IMR-90 (cell line): ENCODE results near the gene TXNDC8. TPM values are rescaled to one million over a fixed set of nuclear protein-coding genes. Genes with fewer than 3 reads are reported as not detected.

Source experiments
- ATAC-seq: fragments of 200-7000 bp; cut with Tn5 transposase; 2 replicates; pipeline ENCODE4 v1.9.1; 2020; ENCODE audit warnings: low read depth, mild to moderate bottlenecking, moderate library complexity
- BruUV-seq: library from RNA; stranded (reverse); fragments of 400-500 nt; replicated peaks from 2 replicates; lab custom pipeline; 2021; lab: Mats Ljungman, UMichigan
- CTCF ChIA-PET: fragments of 300-600 bp; formaldehyde crosslinking; extraction: SDS; loops from one replicate; lab custom pipeline; 2021; ENCODE audit warnings: antibody characterized with exemption; lab: Yijun Ruan, JAX
- POLR2A ChIA-PET: fragments of 300-600 bp; sonication (Branson Sonifier 250); formaldehyde crosslinking; loops from one replicate; lab custom pipeline; 2022; ENCODE audit warnings: antibody characterized with exemption; ENCODE audit not compliant: unreplicated experiment; lab: Charles Lee
- DNase-seq: peaks from one replicate; pipeline ENCODE4 v3.0.0; 2013
- H2AFZ ChIP-seq: replicated peaks from 2 replicates; pipeline ENCODE3; 2013; ENCODE audit warnings: low read length, mild to moderate bottlenecking; ENCODE audit not compliant: poor library complexity
- H2AK5ac ChIP-seq: 2 replicates; pipeline ENCODE4 v1.6.1; 2013; ENCODE audit warnings: low read depth, low read length, inconsistent platforms
- H2AK9ac ChIP-seq: replicated peaks from 2 replicates; pipeline ENCODE3; 2013; ENCODE audit warnings: mild to moderate bottlenecking, low read depth, low read length, moderate library complexity; ENCODE audit not compliant: poor library complexity
- H2BK120ac ChIP-seq: 2 replicates; pipeline ENCODE4 v1.6.1; 2013; ENCODE audit warnings: low read depth, low read length, inconsistent platforms
- H2BK15ac ChIP-seq: 3 replicates; pipeline ENCODE4 v1.6.1; 2013; ENCODE audit warnings: low read depth, low read length, inconsistent platforms
- H2BK20ac ChIP-seq: 2 replicates; pipeline ENCODE4 v1.6.1; 2013; ENCODE audit warnings: low read depth, mild to moderate bottlenecking, inconsistent platforms, low read length, moderate library complexity
- H2BK5ac ChIP-seq: 2 replicates; pipeline ENCODE4 v1.6.1; 2013; ENCODE audit warnings: mild to moderate bottlenecking, low read depth, low read length, inconsistent platforms; ENCODE audit not compliant: poor library complexity, severe bottlenecking
- H3K14ac ChIP-seq: replicated peaks from 2 replicates; pipeline ENCODE4 v1.6.1; 2013; ENCODE audit warnings: low read depth, low read length, inconsistent platforms
- H3K18ac ChIP-seq: 2 replicates; pipeline ENCODE4 v1.6.1; 2013; ENCODE audit warnings: low read depth, low read length, control low read depth
- H3K23ac ChIP-seq: 2 replicates; pipeline ENCODE4 v1.6.1; 2013; ENCODE audit warnings: low read depth, low read length, inconsistent platforms
- H3K27ac ChIP-seq: 2 replicates; pipeline ENCODE4 v1.5.1; 2013; ENCODE audit warnings: mild to moderate bottlenecking, control low read depth, low read length; ENCODE audit not compliant: insufficient read depth
- H3K27me3 ChIP-seq: 2 replicates; pipeline ENCODE4 v1.6.1; 2013; ENCODE audit warnings: low read length; ENCODE audit not compliant: control insufficient read depth, insufficient read depth
- H3K36me3 ChIP-seq: 2 replicates; pipeline ENCODE4 v1.6.1; 2013; ENCODE audit warnings: low read length, mixed read lengths; ENCODE audit not compliant: control insufficient read depth, insufficient read depth
- H3K4ac ChIP-seq: 2 replicates; pipeline ENCODE4 v1.6.1; 2013; ENCODE audit warnings: low read depth, low read length, inconsistent platforms
- H3K4me1 ChIP-seq: 2 replicates; pipeline ENCODE4 v1.6.1; 2013; ENCODE audit warnings: low read length, mixed read lengths; ENCODE audit not compliant: control insufficient read depth, insufficient read depth
- H3K4me2 ChIP-seq: 2 replicates; pipeline ENCODE4 v1.6.1; 2013; ENCODE audit warnings: low read depth, mild to moderate bottlenecking, control low read depth, low read length, moderate library complexity
- H3K4me3 ChIP-seq: 2 replicates; pipeline ENCODE4 v1.5.1; 2013; ENCODE audit warnings: low read depth, mild to moderate bottlenecking, control low read depth, low read length, moderate library complexity; ENCODE audit not compliant: insufficient read depth
- H3K56ac ChIP-seq: 2 replicates; pipeline ENCODE4 v1.6.1; 2013; ENCODE audit warnings: low read length, inconsistent platforms; ENCODE audit not compliant: insufficient read depth; ENCODE audit errors: extremely low read depth
- H3K79me1 ChIP-seq, 2 experiments: 2 replicates each; pipeline ENCODE4 v1.6.1; 2013; ENCODE audit warnings: low read length in 2 of 2, inconsistent platforms in 1 of 2, low read depth in 1 of 2
- H3K9ac ChIP-seq: 2 replicates; pipeline ENCODE4 v1.6.1; 2013; ENCODE audit warnings: low read depth, low read length, control low read depth
- H3K9me1 ChIP-seq: 2 replicates; pipeline ENCODE4 v1.6.1; 2013; ENCODE audit warnings: low read length, inconsistent platforms; ENCODE audit not compliant: insufficient read depth
- H3K9me3 ChIP-seq: 2 replicates; pipeline ENCODE4 v1.6.1; 2013; ENCODE audit warnings: low read length; ENCODE audit not compliant: control insufficient read depth, insufficient read depth
- H4K20me1 ChIP-seq: 2 replicates; pipeline ENCODE4 v1.6.1; 2013; ENCODE audit warnings: low read length, inconsistent platforms; ENCODE audit not compliant: insufficient read depth
- H4K5ac ChIP-seq: 2 replicates; pipeline ENCODE4 v1.6.1; 2013; ENCODE audit warnings: mild to moderate bottlenecking, low read depth, low read length, control low read depth
- H4K8ac ChIP-seq, 2 experiments: 2 replicates each; pipeline ENCODE4 v1.6.1; 2013; ENCODE audit warnings: low read depth in 2 of 2, low read length in 2 of 2, control low read depth in 1 of 2, inconsistent platforms in 1 of 2
- H4K91ac ChIP-seq: 2 replicates; pipeline ENCODE4 v1.6.1; 2013; ENCODE audit warnings: low read depth, low read length, inconsistent platforms; ENCODE audit not compliant: insufficient read depth
- CHD1 ChIP-seq: IDR thresholded peaks from 2 replicates; pipeline ENCODE4 v1.6.1; 2012; ENCODE audit warnings: low read depth, low read length, improper control_type of control experiment
- FOS ChIP-seq: fragments of 150-350 bp; IDR thresholded peaks from 2 replicates; pipeline ENCODE4 v1.6.1; 2016; ENCODE audit warnings: low read depth, low read length
- MAFK ChIP-seq: IDR thresholded peaks from 2 replicates; pipeline ENCODE4 v1.6.1; 2012; ENCODE audit warnings: low read depth, low read length, improper control_type of control experiment
- MXI1 ChIP-seq: IDR thresholded peaks from 2 replicates; pipeline ENCODE4 v1.6.1; 2012; ENCODE audit warnings: low read depth, mild to moderate bottlenecking, low read length, moderate library complexity, borderline replicate concordance
- RAD21 ChIP-seq: IDR thresholded peaks from 2 replicates; pipeline ENCODE4 v1.6.1; 2012; ENCODE audit warnings: low read length, improper control_type of control experiment
- RCOR1 ChIP-seq: IDR thresholded peaks from 2 replicates; pipeline ENCODE4 v1.6.1; 2012; ENCODE audit warnings: mild to moderate bottlenecking, low read length, improper control_type of control experiment; ENCODE audit not compliant: insufficient replicate concordance
- RFX5 ChIP-seq: IDR thresholded peaks from 2 replicates; pipeline ENCODE4 v1.8.0; 2012; ENCODE audit warnings: low read depth, mild to moderate bottlenecking, low read length, moderate library complexity
- USF2 ChIP-seq: fragments of 150-350 bp; IDR thresholded peaks from 2 replicates; pipeline ENCODE4 v1.6.1; 2017; ENCODE audit warnings: mild to moderate bottlenecking, antibody characterized with exemption, low read length, low read depth
- WGBS, 2 experiments: methylation state at CpG; one replicate each; pipeline versions ENCODE4 v1.1.5 to v1.1.7; 2013; ENCODE audit warnings: missing lambda C conversion rate in 2 of 2; ENCODE audit not compliant: insufficient read length in 1 of 2; ENCODE audit errors: extremely low coverage in 2 of 2; 5-methylcytosine and 5-hydroxymethylcytosine counted together
- dilution Hi-C: fragments of 300-500 bp; cut with HindIII; formaldehyde crosslinking; loops from one replicate; pipeline ENCODE4 v1.14.3; 2018; ENCODE audit warnings: low sequenced_read_pairs; ENCODE audit not compliant: unreplicated experiment
- in situ Hi-C: fragments of 300-500 bp; cut with MboI; formaldehyde crosslinking; loops from 3 replicates; pipeline ENCODE4 v1.14.3; 2019; ENCODE audit warnings: low sequenced_read_pairs, inconsistent platforms, mixed read lengths
- intact Hi-C: fragments of 100-400 bp; cut with micrococcal nuclease; formaldehyde crosslinking; loops from 2 replicates; pipeline ENCODE4 v1.10.0; 2022
- polyA plus RNA-seq, 3 experiments: library from polyadenylated mRNA; depleted of rRNA; stranded (reverse); fragments of >200 nt; gene quantifications; 2 replicates each; pipeline ENCODE4 v1.2.3, GENCODE V29; 2012; ENCODE audit warnings: low replicate concordance in 1 of 3
- total RNA-seq: library from RNA; depleted of rRNA; stranded (reverse); fragments of >200 nt; gene quantifications from 2 replicates; pipeline ENCODE4 v1.2.3, GENCODE V29; 2012

Gene TXNDC8
- total and polyA plus RNA-seq, 2 of the 4 experiments (the other 2 are of a cell fraction) = not detected

- H3K36me3 ChIP-seq = no peaks in the 10 kb centered on the region
Observed at GRCh38 chr9:110283751-110284150, 53.9 kb downstream of the TXNDC8 start.

More at GRCh38 chr9:110283751-110284150, 53.9 kb downstream of the TXNDC8 start:
- Histone ChIP-seq H2AK5ac (no peak overlapping the region), H3K56ac (no peak overlapping the region), H4K5ac (no peak overlapping the region), H2BK120ac (no peak overlapping the region), H4K8ac (no peak overlapping the region), H4K91ac (no peak overlapping the region), H4K20me1 (no peaks in the 10 kb centered on the region), H3K14ac (no peak overlapping the region), H2BK20ac (no peak overlapping the region), H3K4ac (no peak overlapping the region), H3K4me1 (peaks cover 2% of the 10 kb centered on the region; the same call in 1 of the 2 replicates), H2BK5ac (no peak overlapping the region), H2AFZ (no peak overlapping the region), H3K27me3 (peaks cover 7% of the 10 kb centered on the region; the same call in 1 of the 2 replicates), H3K18ac (no peak overlapping the region), H3K4me3 (no peak overlapping the region), H3K23ac (no peak overlapping the region), H3K9me1 (no peaks in the 10 kb centered on the region), H3K9ac (no peak overlapping the region), H3K27ac (no peak overlapping the region), H2AK9ac (no peak overlapping the region), H3K4me2 (no peak overlapping the region), H3K9me3 (no peaks in the 10 kb centered on the region), H2BK15ac (no peak overlapping the region), H3K79me1 (no peaks in the 10 kb centered on the region)
- no TSS peak for BruUV-seq
- no CpG with 5 or more reads among the region's 1 CpG for WGBS, 2 experiments
- in situ Hi-C loops (loop anchor here (25.0 kb wide), 1 partner anchor 329 kb away; no protein-coding TSS in a partner anchor), dilution Hi-C loops (no loop called here), intact Hi-C loops (no loop called here)
- no peak for ATAC-seq
- POLR2A ChIA-PET = no interaction called here
- no peak for DNase-seq
- CTCF ChIA-PET = no interaction called here
- TF ChIP-seq MXI1 = no peak
- TF ChIP-seq MAFK = no peak
- no peak for TF ChIP-seq FOS
- TF ChIP-seq USF2 = no peak
- TF ChIP-seq RFX5 = no peak
- no peak for TF ChIP-seq CHD1
- TF ChIP-seq RAD21 = no peak
- TF ChIP-seq RCOR1 = no peak
